Measurements from ENCODE around the gene SPRTN. TPM values are rescaled to one million over a fixed set of nuclear protein-coding genes. Genes with fewer than 3 reads are reported as not detected.
"Not testable (repeated sequence)": the region's sequence is repeated elsewhere in the genome, so short reads cannot be mapped to it uniquely, and the experiment has no call there.

The SPRTN gene
- total and polyA plus RNA-seq, 2 experiments from 2014 or later, result 7.5 to 12.5 TPM

DNA sequence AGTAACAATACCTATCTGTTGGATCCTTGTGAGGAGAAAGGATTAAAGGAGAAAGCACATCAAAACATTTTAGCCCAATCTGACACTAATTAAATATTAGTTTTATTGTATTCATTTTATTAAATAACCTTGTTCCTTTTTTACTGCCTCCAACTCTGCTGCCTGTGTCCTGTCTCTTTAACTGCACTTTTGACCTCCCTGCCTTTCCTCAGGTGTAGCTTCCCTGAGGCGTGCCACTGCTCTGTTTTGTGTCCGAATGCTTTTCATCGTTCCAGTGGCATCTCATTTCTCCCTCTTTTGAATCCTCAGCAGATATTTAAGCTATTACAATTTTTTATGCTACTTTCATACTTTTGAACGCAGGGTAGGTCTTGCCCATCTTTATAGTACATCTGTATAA lies 10.3 kb downstream of the SPRTN start:
- TF ChIP-seq, protein P1, sequence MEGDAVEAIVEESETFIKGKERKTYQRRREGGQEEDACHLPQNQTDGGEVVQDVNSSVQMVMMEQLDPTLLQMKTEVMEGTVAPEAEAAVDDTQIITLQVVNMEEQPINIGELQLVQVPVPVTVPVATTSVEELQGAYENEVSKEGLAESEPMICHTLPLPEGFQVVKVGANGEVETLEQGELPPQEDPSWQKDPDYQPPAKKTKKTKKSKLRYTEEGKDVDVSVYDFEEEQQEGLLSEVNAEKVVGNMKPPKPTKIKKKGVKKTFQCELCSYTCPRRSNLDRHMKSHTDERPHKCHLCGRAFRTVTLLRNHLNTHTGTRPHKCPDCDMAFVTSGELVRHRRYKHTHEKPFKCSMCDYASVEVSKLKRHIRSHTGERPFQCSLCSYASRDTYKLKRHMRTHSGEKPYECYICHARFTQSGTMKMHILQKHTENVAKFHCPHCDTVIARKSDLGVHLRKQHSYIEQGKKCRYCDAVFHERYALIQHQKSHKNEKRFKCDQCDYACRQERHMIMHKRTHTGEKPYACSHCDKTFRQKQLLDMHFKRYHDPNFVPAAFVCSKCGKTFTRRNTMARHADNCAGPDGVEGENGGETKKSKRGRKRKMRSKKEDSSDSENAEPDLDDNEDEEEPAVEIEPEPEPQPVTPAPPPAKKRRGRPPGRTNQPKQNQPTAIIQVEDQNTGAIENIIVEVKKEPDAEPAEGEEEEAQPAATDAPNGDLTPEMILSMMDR (IDR thresholded peaks at IDR 0.05; ENCODE audit: poor library complexity), result no peak
- TF ChIP-seq EZH2 (IDR thresholded peaks at IDR 0.05; ENCODE audit: borderline replicate concordance), result no peak
- TF ChIP-seq EZH2phosphoT487 (IDR thresholded peaks at IDR 0.05; ENCODE audit: low read depth, severe bottlenecking, unreplicated experiment), result no peak
- Histone ChIP-seq H4K20me1 (ENCODE audit: insufficient read depth, poor library complexity, severe bottlenecking) (no peaks in the 10 kb centered on the region), H3K4me2 (no peak overlapping the region), H3K4me3 (no peak overlapping the region), H3K4me1 (ENCODE audit: insufficient read depth) (no peaks in the 10 kb centered on the region), H2AFZ (no peak overlapping the region), H3K27ac (no peak overlapping the region), H3K9me2 (replicated peaks; ENCODE audit: insufficient read depth) (no peaks in the 10 kb centered on the region), H3K79me2 (peaks cover 7% of the 10 kb centered on the region), H3K9me3 (ENCODE audit: low read depth) (no peaks in the 10 kb centered on the region), H3K36me3 (replicated peaks; ENCODE audit: insufficient read depth, low read depth) (no peaks in the 10 kb centered on the region), H3K27me3 (no peaks in the 10 kb centered on the region)
- DNase-seq (ENCODE audit: low spot score), result no peak
- 84% methylated on average over 4 of the region's 4 CpGs for WGBS (ENCODE audit: low lambda C conversion rate, missing lambda C conversion rate)

DNA sequence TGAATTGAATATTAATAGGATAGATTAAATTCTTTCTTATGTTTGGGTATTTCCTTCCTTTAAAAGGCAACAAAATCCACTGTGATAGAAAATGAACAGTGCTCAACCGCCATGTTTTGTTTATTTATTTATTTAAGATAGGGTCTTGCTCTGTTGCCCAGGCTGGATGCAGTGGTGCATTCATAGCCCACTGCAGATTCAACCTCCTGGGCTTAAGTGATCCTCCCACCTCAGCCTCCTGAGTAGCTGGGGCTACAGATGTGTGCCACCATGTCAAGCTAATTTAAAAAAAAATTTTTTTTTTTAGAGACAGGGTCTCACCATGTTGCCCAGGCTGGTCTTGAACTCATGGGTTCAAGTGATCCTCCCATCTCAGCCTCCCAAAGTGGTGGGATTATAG lies 10.8 kb downstream of the SPRTN start:
- not testable (repeated sequence) for H4K20me1 ChIP-seq (ENCODE audit: insufficient read depth, poor library complexity, severe bottlenecking); H3K4me3 ChIP-seq; H3K9me3 ChIP-seq (ENCODE audit: low read depth); H3K4me2 ChIP-seq; H3K27ac ChIP-seq; H3K9me2 ChIP-seq (replicated peaks; ENCODE audit: insufficient read depth); DNase-seq (ENCODE audit: low spot score); H2AFZ ChIP-seq; H3K27me3 ChIP-seq; H3K79me2 ChIP-seq; H3K36me3 ChIP-seq (replicated peaks; ENCODE audit: insufficient read depth, low read depth); H3K4me1 ChIP-seq (ENCODE audit: insufficient read depth)
- WGBS (ENCODE audit: low lambda C conversion rate, missing lambda C conversion rate), result 100% methylated on average over 1 of the region's 1 CpG

DNA sequence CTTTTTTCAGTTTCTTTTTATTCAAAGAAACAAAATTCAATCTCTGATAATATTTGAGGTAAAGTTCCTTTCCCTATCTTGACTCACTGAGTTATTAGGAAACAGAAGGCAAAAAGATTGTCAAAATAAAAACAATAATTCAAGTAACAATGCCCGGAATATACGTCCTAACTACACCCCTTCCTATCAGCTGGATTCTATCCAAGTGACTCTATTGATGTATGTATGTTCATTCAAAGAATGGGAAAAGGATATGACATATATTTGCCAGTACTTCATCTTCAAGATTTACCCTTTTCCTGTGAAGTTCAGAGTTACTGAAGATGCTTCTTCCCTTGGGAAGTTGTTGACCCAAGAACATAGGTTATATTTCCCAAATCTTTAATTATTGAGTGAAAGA lies 13.7 kb downstream of the SPRTN start:
- H3K4me1 ChIP-seq (ENCODE audit: insufficient read depth), result no peaks in the 10 kb centered on the region
- no peaks in the 10 kb centered on the region for H3K9me3 ChIP-seq (ENCODE audit: low read depth)
- no peak overlapping the region for H3K4me3 ChIP-seq
- TF ChIP-seq EZH2phosphoT487 (IDR thresholded peaks at IDR 0.05; ENCODE audit: low read depth, severe bottlenecking, unreplicated experiment) (no peak), EZH2 (IDR thresholded peaks at IDR 0.05; ENCODE audit: borderline replicate concordance) (no peak)
- TF ChIP-seq, protein P1 (IDR thresholded peaks at IDR 0.05; ENCODE audit: poor library complexity), result no peak
- H3K27me3 ChIP-seq, result no peaks in the 10 kb centered on the region
- DNase-seq (ENCODE audit: low spot score), result no peak
- WGBS (ENCODE audit: low lambda C conversion rate, missing lambda C conversion rate), result 94% methylated on average over 2 of the region's 2 CpGs
- no peak overlapping the region for H3K4me2 ChIP-seq
- H2AFZ ChIP-seq, result no peak overlapping the region
- no peaks in the 10 kb centered on the region for H4K20me1 ChIP-seq (ENCODE audit: insufficient read depth, poor library complexity, severe bottlenecking)
- H3K9me2 ChIP-seq (replicated peaks; ENCODE audit: insufficient read depth), result no peaks in the 10 kb centered on the region
- H3K79me2 ChIP-seq, result no peaks in the 10 kb centered on the region
- H3K36me3 ChIP-seq (replicated peaks; ENCODE audit: insufficient read depth, low read depth), result no peaks in the 10 kb centered on the region
- no peak overlapping the region for H3K27ac ChIP-seq

DNA sequence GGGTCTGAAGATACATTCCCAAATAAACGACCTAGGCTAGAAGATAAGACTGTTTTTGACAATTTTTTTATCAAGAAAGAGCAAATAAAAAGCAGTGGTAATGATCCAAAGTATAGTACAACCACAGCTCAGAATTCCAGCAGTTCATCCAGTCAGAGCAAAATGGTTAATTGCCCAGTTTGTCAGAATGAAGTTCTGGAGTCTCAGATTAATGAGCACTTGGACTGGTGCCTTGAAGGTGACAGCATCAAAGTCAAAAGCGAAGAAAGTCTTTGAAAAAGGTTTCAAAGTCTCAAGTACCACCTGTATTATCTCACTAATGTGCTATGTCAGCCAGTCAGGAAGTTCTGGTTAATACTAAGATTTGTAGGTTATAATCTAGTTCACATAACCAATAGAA lies 15.0 kb downstream of the SPRTN start:
- H3K4me3 ChIP-seq, result no peak overlapping the region
- TF ChIP-seq EZH2phosphoT487 (IDR thresholded peaks at IDR 0.05; ENCODE audit: low read depth, severe bottlenecking, unreplicated experiment), result no peak
- TF ChIP-seq EZH2 (IDR thresholded peaks at IDR 0.05; ENCODE audit: borderline replicate concordance), result no peak
- TF ChIP-seq, protein P1 (IDR thresholded peaks at IDR 0.05; ENCODE audit: poor library complexity), result no peak
- 84% methylated on average over 2 of the region's 2 CpGs for WGBS (ENCODE audit: low lambda C conversion rate, missing lambda C conversion rate)
- no peak overlapping the region for H3K27ac ChIP-seq
- no peak overlapping the region for H2AFZ ChIP-seq
- H3K36me3 ChIP-seq (replicated peaks; ENCODE audit: insufficient read depth, low read depth), result no peaks in the 10 kb centered on the region
- no peaks in the 10 kb centered on the region for H4K20me1 ChIP-seq (ENCODE audit: insufficient read depth, poor library complexity, severe bottlenecking)
- H3K79me2 ChIP-seq, result no peaks in the 10 kb centered on the region
- no peaks in the 10 kb centered on the region for H3K9me2 ChIP-seq (replicated peaks; ENCODE audit: insufficient read depth)
- DNase-seq (ENCODE audit: low spot score), result no peak
- H3K4me1 ChIP-seq (ENCODE audit: insufficient read depth), result no peaks in the 10 kb centered on the region
- no peak overlapping the region for H3K4me2 ChIP-seq
- H3K27me3 ChIP-seq, result no peaks in the 10 kb centered on the region
- H3K9me3 ChIP-seq (ENCODE audit: low read depth), result no peaks in the 10 kb centered on the region

All from hepatocyte (in vitro differentiated cells).